Measurements from ENCODE around the gene HOXC13. TPM values are rescaled to one million over a fixed set of nuclear protein-coding genes. Genes with fewer than 3 reads are reported as not detected.
A peak's percentile ranks its signal among the peaks of the same experiment; 100 is the strongest.

The HOXC13 gene, protein sequence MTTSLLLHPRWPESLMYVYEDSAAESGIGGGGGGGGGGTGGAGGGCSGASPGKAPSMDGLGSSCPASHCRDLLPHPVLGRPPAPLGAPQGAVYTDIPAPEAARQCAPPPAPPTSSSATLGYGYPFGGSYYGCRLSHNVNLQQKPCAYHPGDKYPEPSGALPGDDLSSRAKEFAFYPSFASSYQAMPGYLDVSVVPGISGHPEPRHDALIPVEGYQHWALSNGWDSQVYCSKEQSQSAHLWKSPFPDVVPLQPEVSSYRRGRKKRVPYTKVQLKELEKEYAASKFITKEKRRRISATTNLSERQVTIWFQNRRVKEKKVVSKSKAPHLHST
- 1 to 10 TPM in 1 of 2 donors, under 1 TPM in 1; 0.34 to 1.2 TPM for total RNA-seq

DNA sequence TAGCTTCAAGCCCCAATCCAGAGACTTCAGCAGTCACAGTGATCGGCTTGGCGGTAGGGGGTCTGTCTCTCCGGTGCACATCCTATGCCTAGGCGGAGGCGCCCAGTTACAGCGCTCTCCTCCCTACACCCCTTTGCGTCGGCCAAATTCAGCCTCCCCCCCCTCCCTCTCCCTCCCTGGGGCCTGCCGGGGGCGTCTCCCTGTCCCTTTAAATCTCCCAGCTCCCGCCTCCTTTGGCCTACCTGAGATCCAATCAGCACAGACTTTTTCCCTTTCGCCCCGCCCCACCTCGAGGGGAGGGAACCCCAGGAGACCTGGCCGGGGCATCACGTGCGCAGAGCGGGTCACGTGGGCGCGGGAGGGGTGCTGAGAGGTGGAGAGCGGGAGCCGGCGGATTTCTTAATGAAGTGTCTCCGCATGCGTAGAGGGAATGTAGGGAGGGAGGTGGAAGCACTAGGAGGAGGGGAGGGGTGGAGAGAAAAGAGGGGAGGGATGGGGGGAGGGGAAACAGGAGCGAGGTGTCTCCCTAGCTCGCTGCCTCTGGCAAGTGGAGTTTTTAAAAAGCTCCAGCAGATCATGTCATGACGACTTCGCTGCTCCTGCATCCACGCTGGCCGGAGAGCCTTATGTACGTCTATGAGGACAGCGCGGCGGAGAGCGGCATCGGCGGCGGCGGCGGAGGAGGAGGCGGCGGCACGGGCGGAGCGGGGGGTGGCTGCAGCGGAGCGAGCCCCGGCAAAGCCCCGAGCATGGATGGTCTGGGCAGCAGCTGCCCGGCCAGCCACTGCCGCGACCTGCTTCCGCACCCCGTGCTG is at the start of gene HOXC13:
Gene HOXC13 (plus strand): TSS at position 506 of the 815 bp plus-strand sequence. CDS start 76 bp downstream, at position 582.
- H3K9me3 ChIP-seq, result no peaks in the 10 kb centered on the region
- no peaks in the 10 kb centered on the region for H3K4me1 ChIP-seq (replicated peaks)
- WGBS, result 2% methylated on average over 50 of the region's 56 CpGs
- H3K4me3 ChIP-seq, result no peak within 1 kb of the TSS
- intact Hi-C loops (cut with DNase I), result no loop called here
- H3K27me3 ChIP-seq (replicated peaks; ENCODE audit: insufficient read depth), result peaks cover 63% of the 10 kb centered on the region
- TF ChIP-seq, protein P1, sequence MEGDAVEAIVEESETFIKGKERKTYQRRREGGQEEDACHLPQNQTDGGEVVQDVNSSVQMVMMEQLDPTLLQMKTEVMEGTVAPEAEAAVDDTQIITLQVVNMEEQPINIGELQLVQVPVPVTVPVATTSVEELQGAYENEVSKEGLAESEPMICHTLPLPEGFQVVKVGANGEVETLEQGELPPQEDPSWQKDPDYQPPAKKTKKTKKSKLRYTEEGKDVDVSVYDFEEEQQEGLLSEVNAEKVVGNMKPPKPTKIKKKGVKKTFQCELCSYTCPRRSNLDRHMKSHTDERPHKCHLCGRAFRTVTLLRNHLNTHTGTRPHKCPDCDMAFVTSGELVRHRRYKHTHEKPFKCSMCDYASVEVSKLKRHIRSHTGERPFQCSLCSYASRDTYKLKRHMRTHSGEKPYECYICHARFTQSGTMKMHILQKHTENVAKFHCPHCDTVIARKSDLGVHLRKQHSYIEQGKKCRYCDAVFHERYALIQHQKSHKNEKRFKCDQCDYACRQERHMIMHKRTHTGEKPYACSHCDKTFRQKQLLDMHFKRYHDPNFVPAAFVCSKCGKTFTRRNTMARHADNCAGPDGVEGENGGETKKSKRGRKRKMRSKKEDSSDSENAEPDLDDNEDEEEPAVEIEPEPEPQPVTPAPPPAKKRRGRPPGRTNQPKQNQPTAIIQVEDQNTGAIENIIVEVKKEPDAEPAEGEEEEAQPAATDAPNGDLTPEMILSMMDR (IDR thresholded peaks at IDR 0.05), result no peak
- peak; percentile 58 for TF ChIP-seq POLR2AphosphoS5 (IDR thresholded peaks at IDR 0.05)
- no peak for TF ChIP-seq POLR2A (IDR thresholded peaks at IDR 0.05)
- peak; percentile 14 for DNase-seq (ENCODE audit: low spot score)
- no peaks in the 10 kb centered on the region for H3K36me3 ChIP-seq
- no peak within 1 kb of the TSS for H3K27ac ChIP-seq

DNA sequence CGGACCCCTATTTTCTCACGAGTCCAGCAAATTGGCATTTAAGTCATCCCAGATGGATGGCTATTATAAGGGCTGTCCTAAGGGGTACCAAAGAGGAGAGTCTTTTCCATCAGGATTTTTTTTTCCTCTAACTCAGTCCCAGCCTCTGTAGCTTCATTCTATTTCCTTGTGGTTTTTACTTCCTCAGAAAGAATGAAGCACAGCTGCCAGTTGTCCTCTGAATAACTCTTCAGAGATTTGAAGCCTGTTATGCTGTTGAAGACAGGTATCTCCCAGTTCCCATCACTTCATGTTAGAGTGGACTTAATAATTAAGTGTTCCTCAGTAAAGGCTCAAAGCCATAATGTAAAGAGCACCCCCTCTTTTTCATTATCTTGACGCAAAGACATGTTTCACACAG is 48.5 kb upstream of the HOXC13 start:
- 85% methylated on average over 3 of the region's 3 CpGs for WGBS
- TF ChIP-seq POLR2AphosphoS5 (IDR thresholded peaks at IDR 0.05), result no peak

DNA sequence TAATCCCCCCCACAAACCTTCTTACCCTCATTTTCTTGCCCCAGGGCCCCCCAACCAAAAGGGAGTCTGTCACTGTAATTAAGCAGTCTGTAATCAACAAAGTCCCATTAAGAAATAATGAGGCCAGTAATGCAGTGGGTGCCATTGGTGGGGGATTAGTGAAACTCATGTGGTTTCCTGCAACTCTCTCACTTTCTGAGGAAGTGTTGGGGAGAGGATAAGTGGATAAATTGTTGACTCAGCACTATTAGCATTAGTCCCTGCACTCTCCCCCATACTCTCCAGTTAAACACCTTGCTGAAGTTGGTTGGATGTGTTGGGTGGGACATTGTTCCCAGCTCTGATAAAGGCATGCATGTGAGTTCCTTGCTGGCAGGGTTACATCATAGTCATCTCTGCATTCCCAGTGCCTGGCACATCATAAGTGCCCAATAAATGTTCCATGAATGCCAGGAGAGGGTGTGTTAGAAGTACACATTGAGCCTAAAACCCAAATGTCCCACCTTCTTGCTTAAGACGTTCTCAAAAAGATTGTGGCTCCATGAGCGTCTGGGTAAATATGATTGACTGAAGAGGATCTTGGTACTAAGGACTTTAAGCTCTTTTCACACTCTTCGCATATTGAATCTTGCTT is 45.8 kb upstream of the HOXC13 start:
- TF ChIP-seq POLR2AphosphoS5 (IDR thresholded peaks at IDR 0.05), result no peak
- no peak for TF ChIP-seq POLR2A (IDR thresholded peaks at IDR 0.05)
- TF ChIP-seq, protein P1 (IDR thresholded peaks at IDR 0.05), result no peak
- H3K36me3 ChIP-seq, result no peaks in the 10 kb centered on the region
- H3K4me1 ChIP-seq (replicated peaks), result no peaks in the 10 kb centered on the region
- intact Hi-C loops (cut with DNase I), result no loop called here
- no peak for DNase-seq (ENCODE audit: low spot score)
- no peak overlapping the region for H3K27ac ChIP-seq
- WGBS, result 55% methylated on average over 3 of the region's 3 CpGs
- no peak overlapping the region for H3K4me3 ChIP-seq
- H3K9me3 ChIP-seq, result no peaks in the 10 kb centered on the region
- no peaks in the 10 kb centered on the region for H3K27me3 ChIP-seq (replicated peaks; ENCODE audit: insufficient read depth)

More for the DNA sequence above, 48.5 kb upstream of the HOXC13 start:
- no peaks in the 10 kb centered on the region for H3K27me3 ChIP-seq (replicated peaks; ENCODE audit: insufficient read depth)
- DNase-seq (ENCODE audit: low spot score), result no peak
- no peak overlapping the region for H3K27ac ChIP-seq
- no peaks in the 10 kb centered on the region for H3K4me1 ChIP-seq (replicated peaks)
- H3K9me3 ChIP-seq, result no peaks in the 10 kb centered on the region
- H3K36me3 ChIP-seq, result no peaks in the 10 kb centered on the region
- no peak overlapping the region for H3K4me3 ChIP-seq
- intact Hi-C loops (cut with DNase I), result no loop called here

DNA sequence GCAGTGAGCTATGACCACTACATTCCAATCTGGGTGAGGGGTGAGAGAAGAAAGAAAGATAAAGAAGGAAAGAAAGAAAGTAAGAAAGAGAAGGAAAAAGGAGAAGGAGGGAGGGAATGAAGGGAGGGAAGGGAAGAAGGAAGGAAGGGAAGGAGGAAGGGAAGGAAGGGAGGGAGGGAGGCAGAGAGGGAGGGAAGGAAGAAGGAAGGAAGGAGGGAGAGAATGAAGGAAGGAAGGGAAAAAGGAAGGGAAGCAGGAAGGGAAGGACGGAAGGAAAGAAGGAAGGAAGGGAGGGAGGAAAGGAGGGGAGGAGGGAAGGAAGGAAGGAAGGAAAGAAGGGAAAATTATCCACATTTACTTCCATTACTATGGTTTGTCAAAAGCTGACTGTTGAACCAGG is 39.4 kb upstream of the HOXC13 start:
- no peak overlapping the region for H3K4me3 ChIP-seq
- TF ChIP-seq POLR2AphosphoS5 (IDR thresholded peaks at IDR 0.05) (no peak), POLR2A (IDR thresholded peaks at IDR 0.05) (no peak)
- TF ChIP-seq, protein P1 (IDR thresholded peaks at IDR 0.05), result no peak
- intact Hi-C loops (cut with DNase I), result no loop called here
- H3K9me3 ChIP-seq, result no peaks in the 10 kb centered on the region
- no peak for DNase-seq (ENCODE audit: low spot score)
- no peaks in the 10 kb centered on the region for H3K36me3 ChIP-seq
- H3K27ac ChIP-seq, result no peak overlapping the region
- no peaks in the 10 kb centered on the region for H3K4me1 ChIP-seq (replicated peaks)
- WGBS, result 100% methylated on average over 1 of the region's 1 CpG
- H3K27me3 ChIP-seq (replicated peaks; ENCODE audit: insufficient read depth), result no peaks in the 10 kb centered on the region

DNA sequence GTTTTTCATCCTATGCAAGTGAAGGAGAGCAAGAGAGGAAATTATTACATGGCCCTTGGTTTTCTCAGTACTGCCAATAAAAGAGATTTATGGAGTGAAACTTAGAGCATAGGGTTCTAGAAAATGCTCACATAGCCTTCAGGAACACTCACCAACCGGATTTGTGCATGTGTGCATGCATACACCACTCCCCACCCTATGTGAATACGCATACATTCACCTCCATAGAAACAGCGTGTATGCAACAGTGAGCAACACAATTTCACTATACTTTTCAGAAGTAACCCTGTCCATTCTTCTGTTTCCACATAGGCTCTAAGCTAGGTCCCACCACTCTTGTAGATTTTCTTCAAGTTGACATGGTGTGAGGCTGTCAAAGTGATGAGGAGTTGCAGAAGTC is 31.5 kb upstream of the HOXC13 start:
- TF ChIP-seq POLR2AphosphoS5 (IDR thresholded peaks at IDR 0.05), result no peak
- no peak for TF ChIP-seq POLR2A (IDR thresholded peaks at IDR 0.05)
- TF ChIP-seq, protein P1 (IDR thresholded peaks at IDR 0.05), result no peak
- intact Hi-C loops (cut with DNase I), result no loop called here
- no peak overlapping the region for H3K27ac ChIP-seq
- H3K9me3 ChIP-seq, result no peaks in the 10 kb centered on the region
- no peak for DNase-seq (ENCODE audit: low spot score)
- H3K4me3 ChIP-seq, result no peak overlapping the region
- no peaks in the 10 kb centered on the region for H3K27me3 ChIP-seq (replicated peaks; ENCODE audit: insufficient read depth)
- H3K36me3 ChIP-seq, result no peaks in the 10 kb centered on the region
- WGBS, result 79% methylated on average over 3 of the region's 3 CpGs
- no peaks in the 10 kb centered on the region for H3K4me1 ChIP-seq (replicated peaks)

Measured in prostate gland (tissue), 2 donors.